Caco-2 (cell line): ENCODE results near the gene CREB5. TPM values are rescaled to one million over a fixed set of nuclear protein-coding genes. Genes with fewer than 3 reads are reported as not detected.

ENCODE experiments used
- BruUV-seq: library from RNA; stranded (reverse); fragments of 400-500 nt; replicated peaks from 2 replicates; lab custom pipeline; 2021; lab: Mats Ljungman, UMichigan
- CTCF ChIA-PET: fragments of 300-600 bp; sonication (Branson Sonifier 250); formaldehyde crosslinking; loops from one replicate; lab custom pipeline; 2022; ENCODE audit warnings: antibody characterized with exemption; lab: Charles Lee
- POLR2A ChIA-PET: fragments of 300-600 bp; sonication (Branson Sonifier 250); formaldehyde crosslinking; loops from one replicate; lab custom pipeline; 2022; ENCODE audit warnings: antibody characterized with exemption; lab: Charles Lee
- DNase-seq, 2 experiments: peaks; one replicate each; pipeline versions ENCODE4 v3.0.0 to v3.0.0-alpha.2; 2020 to 2022
- H3K27me3 ChIP-seq: replicated peaks from 2 replicates; pipeline ENCODE4 v1.6.0; 2011; ENCODE audit warnings: low read length; ENCODE audit not compliant: control insufficient read depth, insufficient read depth
- H3K36me3 ChIP-seq: 2 replicates; pipeline ENCODE4 v1.5.1; 2011; ENCODE audit warnings: low read length; ENCODE audit not compliant: control insufficient read depth, insufficient read depth
- H3K4me1 ChIP-seq: fragments of 250-450 bp; sonication (Bioruptor Pico); 2 replicates; pipeline ENCODE4 v1.5.1; 2020; ENCODE audit warnings: mild to moderate bottlenecking
- H3K4me3 ChIP-seq: 2 replicates; pipeline ENCODE4 v1.5.1; 2011; ENCODE audit warnings: low read depth, mild to moderate bottlenecking, control low read depth, low read length
- H3K9me3 ChIP-seq: fragments of 250-450 bp; sonication (Bioruptor Pico); 2 replicates; pipeline ENCODE4 v1.5.1; 2020; ENCODE audit warnings: mild to moderate bottlenecking, moderate library complexity
- H3K27ac Mint-ChIP-seq: one replicate; pipeline ENCODE4 v1.8.0; 2022; ENCODE audit warnings: mixed read lengths; ENCODE audit not compliant: unreplicated experiment
- H3K27me3 Mint-ChIP-seq: one replicate; pipeline ENCODE4 v1.8.0; 2022; ENCODE audit warnings: mixed read lengths; ENCODE audit not compliant: insufficient read depth, unreplicated experiment
- H3K36me3 Mint-ChIP-seq: one replicate; pipeline ENCODE4 v1.8.0; 2022; ENCODE audit warnings: mild to moderate bottlenecking, mixed read lengths; ENCODE audit not compliant: insufficient read depth, unreplicated experiment
- H3K4me1 Mint-ChIP-seq: one replicate; pipeline ENCODE4 v1.8.0; 2022; ENCODE audit warnings: low read depth, mixed read lengths; ENCODE audit not compliant: unreplicated experiment
- H3K4me3 Mint-ChIP-seq: one replicate; pipeline ENCODE4 v1.8.0; 2022; ENCODE audit warnings: mild to moderate bottlenecking, moderate library complexity, mixed read lengths; ENCODE audit not compliant: unreplicated experiment
- H3K9me3 Mint-ChIP-seq: one replicate; pipeline ENCODE4 v1.8.0; 2022; ENCODE audit warnings: mixed read lengths; ENCODE audit not compliant: unreplicated experiment
- intact Hi-C: fragments of 100-400 bp; cut with micrococcal nuclease; formaldehyde crosslinking; loops from one replicate; pipeline ENCODE4 v1.10.0; 2022; ENCODE audit not compliant: unreplicated experiment
- total RNA-seq: library from RNA; stranded (reverse); gene quantifications from 2 replicates; pipeline ENCODE4 v1.2.3, GENCODE V29; 2022
- TF ChIP-seq, protein P1 (sequence below), 2 experiments: fragments of 200-600 bp in 1 of 2; IDR thresholded peaks; 1 replicate in 1 of 2; 2 replicates in 1 of 2; pipeline versions ENCODE4 v1.5.1 to v1.8.0; 2011 to 2022; ENCODE audit warnings: antibody characterized with exemption in 1 of 2, control low read depth in 1 of 2, inconsistent platforms in 1 of 2, low read depth in 1 of 2, low read length in 1 of 2, mild to moderate bottlenecking in 1 of 2, moderate library complexity in 1 of 2; ENCODE audit not compliant: insufficient read depth in 1 of 2, severe bottlenecking in 1 of 2, unreplicated experiment in 1 of 2

The CREB5 gene
- total RNA-seq, 1 experiment from 2014 or later, result 9.1 TPM

DNA sequence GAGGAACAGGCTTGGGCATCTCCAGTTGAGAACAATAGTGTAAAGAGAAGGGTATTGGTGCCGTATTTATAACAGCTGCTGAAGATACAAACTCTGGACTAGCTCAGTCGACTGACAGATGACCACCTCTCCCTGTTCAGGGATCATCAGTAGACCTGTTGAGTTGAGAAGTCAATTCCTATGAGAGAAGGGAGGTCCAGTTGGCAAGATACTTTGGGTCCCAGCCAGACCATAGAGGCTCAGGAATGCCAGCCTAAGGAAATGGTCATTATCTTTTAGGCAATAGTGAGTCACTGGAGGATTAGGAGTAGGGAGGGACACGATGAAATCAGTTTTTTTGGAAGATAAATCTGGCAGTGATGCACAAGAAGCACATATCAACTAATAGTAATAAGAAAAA is 342.9 kb downstream of the CREB5 start:
- TF ChIP-seq, protein P1, sequence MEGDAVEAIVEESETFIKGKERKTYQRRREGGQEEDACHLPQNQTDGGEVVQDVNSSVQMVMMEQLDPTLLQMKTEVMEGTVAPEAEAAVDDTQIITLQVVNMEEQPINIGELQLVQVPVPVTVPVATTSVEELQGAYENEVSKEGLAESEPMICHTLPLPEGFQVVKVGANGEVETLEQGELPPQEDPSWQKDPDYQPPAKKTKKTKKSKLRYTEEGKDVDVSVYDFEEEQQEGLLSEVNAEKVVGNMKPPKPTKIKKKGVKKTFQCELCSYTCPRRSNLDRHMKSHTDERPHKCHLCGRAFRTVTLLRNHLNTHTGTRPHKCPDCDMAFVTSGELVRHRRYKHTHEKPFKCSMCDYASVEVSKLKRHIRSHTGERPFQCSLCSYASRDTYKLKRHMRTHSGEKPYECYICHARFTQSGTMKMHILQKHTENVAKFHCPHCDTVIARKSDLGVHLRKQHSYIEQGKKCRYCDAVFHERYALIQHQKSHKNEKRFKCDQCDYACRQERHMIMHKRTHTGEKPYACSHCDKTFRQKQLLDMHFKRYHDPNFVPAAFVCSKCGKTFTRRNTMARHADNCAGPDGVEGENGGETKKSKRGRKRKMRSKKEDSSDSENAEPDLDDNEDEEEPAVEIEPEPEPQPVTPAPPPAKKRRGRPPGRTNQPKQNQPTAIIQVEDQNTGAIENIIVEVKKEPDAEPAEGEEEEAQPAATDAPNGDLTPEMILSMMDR (IDR thresholded peaks at IDR 0.05; ENCODE audit: insufficient read depth in 1 of 2, low read depth in 1 of 2, low read length in 1 of 2, severe bottlenecking in 1 of 2, unreplicated experiment in 1 of 2), result no peak
- Mint-ChIP-seq H3K4me1 (no peaks in the 10 kb centered on the region), H3K27ac (no peak overlapping the region), H3K36me3 (no peaks in the 10 kb centered on the region), H3K4me3 (no peak overlapping the region), H3K27me3 (no peaks in the 10 kb centered on the region), H3K9me3 (no peaks in the 10 kb centered on the region)
- ChIA-PET CTCF (no interaction called here), POLR2A (no interaction called here)
- DNase-seq, result no peak
- intact Hi-C loops, result no loop called here
- Histone ChIP-seq H3K36me3 (no peaks in the 10 kb centered on the region), H3K4me1 (no peaks in the 10 kb centered on the region), H3K9me3 (no peaks in the 10 kb centered on the region), H3K27me3 (no peaks in the 10 kb centered on the region; the same call in 1 of the 2 replicates), H3K4me3 (no peak overlapping the region)
- BruUV-seq, result no TSS peak

DNA sequence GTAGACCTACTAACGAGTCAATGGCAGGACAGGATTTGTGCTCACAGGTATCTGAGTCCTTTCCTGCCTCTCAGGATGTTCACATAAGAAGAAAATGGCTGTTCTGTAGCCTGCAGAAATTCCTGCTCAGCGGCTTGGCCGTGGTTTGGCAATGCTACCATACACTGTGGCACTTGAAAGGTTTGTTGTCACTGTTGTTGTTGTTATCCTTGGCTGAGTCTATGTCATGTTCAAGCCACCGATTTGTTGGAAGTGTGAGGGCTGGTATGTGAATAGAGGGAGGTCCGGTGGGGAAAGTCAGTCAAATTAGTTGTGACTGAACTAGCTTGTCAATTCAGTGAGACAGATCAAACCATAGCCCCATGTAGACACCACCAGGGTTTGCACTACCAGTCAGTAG is 345.9 kb downstream of the CREB5 start:
- POLR2A ChIA-PET, result no interaction called here
- no TSS peak for BruUV-seq
- Histone ChIP-seq H3K4me3 (no peak overlapping the region), H3K4me1 (no peaks in the 10 kb centered on the region), H3K9me3 (no peaks in the 10 kb centered on the region), H3K27me3 (no peaks in the 10 kb centered on the region; the same call in 1 of the 2 replicates), H3K36me3 (no peaks in the 10 kb centered on the region)
- Mint-ChIP-seq H3K9me3 (no peaks in the 10 kb centered on the region), H3K27me3 (no peaks in the 10 kb centered on the region), H3K36me3 (no peaks in the 10 kb centered on the region), H3K4me1 (no peaks in the 10 kb centered on the region), H3K4me3 (no peak overlapping the region), H3K27ac (no peak overlapping the region)
- intact Hi-C loops, result no loop called here
- CTCF ChIA-PET, result no interaction called here
- TF ChIP-seq, protein P1 (IDR thresholded peaks at IDR 0.05; ENCODE audit: insufficient read depth in 1 of 2, low read depth in 1 of 2, low read length in 1 of 2, severe bottlenecking in 1 of 2, unreplicated experiment in 1 of 2), result no peak
- DNase-seq, result no peak

DNA sequence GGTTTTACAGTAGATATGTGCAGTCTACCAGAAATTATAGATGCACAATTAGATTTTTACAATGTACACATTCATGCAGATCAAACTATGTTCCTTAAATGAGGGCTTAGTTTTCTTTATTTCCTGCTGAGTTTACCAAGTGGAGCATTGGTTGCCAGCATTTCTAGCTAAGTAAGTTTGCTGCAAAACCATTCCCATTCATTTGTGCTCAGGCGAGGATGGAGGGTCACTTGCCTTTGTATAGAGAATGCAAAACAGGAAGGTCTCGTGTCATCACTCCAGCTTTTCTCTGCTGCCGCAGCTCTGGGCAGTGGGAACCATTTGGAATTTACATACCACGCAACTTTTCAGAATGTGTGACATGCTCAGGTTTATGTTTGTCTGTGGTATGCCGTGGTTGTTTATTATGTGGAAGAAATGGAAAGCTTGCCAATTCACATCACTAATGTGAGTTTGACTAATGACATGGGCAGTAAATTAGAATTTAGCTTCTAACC is 347.2 kb downstream of the CREB5 start:
- no TSS peak for BruUV-seq
- no peak overlapping the region for H3K4me3 ChIP-seq
- no peaks in the 10 kb centered on the region for H3K4me1 ChIP-seq
- Mint-ChIP-seq H3K36me3 (no peaks in the 10 kb centered on the region), H3K27ac (no peak overlapping the region), H3K9me3 (no peaks in the 10 kb centered on the region), H3K4me1 (no peaks in the 10 kb centered on the region), H3K27me3 (no peaks in the 10 kb centered on the region), H3K4me3 (no peak overlapping the region)
- DNase-seq, result no peak
- ChIA-PET CTCF (no interaction called here), POLR2A (no interaction called here)
- H3K36me3 ChIP-seq, result no peaks in the 10 kb centered on the region
- no peaks in the 10 kb centered on the region for H3K9me3 ChIP-seq
- intact Hi-C loops, result no loop called here
- TF ChIP-seq, protein P1 (IDR thresholded peaks at IDR 0.05; ENCODE audit: insufficient read depth in 1 of 2, low read depth in 1 of 2, low read length in 1 of 2, severe bottlenecking in 1 of 2, unreplicated experiment in 1 of 2), result no peak
- no peaks in the 10 kb centered on the region; the same call in 1 of the 2 replicates for H3K27me3 ChIP-seq
